HUES48 (cell line): ENCODE results near the gene COPS9.

Experiments used
- H3K27ac ChIP-seq: one replicate; pipeline ENCODE4 v1.7.0; 2013; ENCODE audit warnings: low read depth, low read length, inconsistent platforms
- H3K27me3 ChIP-seq: 2 replicates; pipeline ENCODE4 v1.6.1; 2013; ENCODE audit warnings: mild to moderate bottlenecking, low read length; ENCODE audit not compliant: control insufficient read depth, insufficient read depth
- H3K36me3 ChIP-seq: 2 replicates; pipeline ENCODE4 v1.6.1; 2013; ENCODE audit warnings: low read length; ENCODE audit not compliant: control insufficient read depth, insufficient read depth
- H3K4me1 ChIP-seq: 2 replicates; pipeline ENCODE4 v1.6.1; 2013; ENCODE audit warnings: mild to moderate bottlenecking, low read length; ENCODE audit not compliant: control insufficient read depth, insufficient read depth
- H3K4me3 ChIP-seq: 2 replicates; pipeline ENCODE4 v1.5.1; 2013; ENCODE audit warnings: mild to moderate bottlenecking, low read depth, low read length
- H3K9ac ChIP-seq: 2 replicates; pipeline ENCODE4 v1.6.1; 2013; ENCODE audit warnings: mild to moderate bottlenecking, low read depth, low read length, moderate library complexity
- H3K9me3 ChIP-seq: 2 replicates; pipeline ENCODE4 v1.6.1; 2013; ENCODE audit warnings: low read length; ENCODE audit not compliant: control insufficient read depth, insufficient read depth

Gene COPS9

GRCh38 chr2:240146627-240147278 is 10.6 kb upstream of the COPS9 start:
- peaks cover 2% of the 10 kb centered on the region; the same call in 1 of the 2 replicates for H3K4me1 ChIP-seq
- H3K27ac ChIP-seq: no peak overlapping the region
- no peaks in the 10 kb centered on the region for H3K9me3 ChIP-seq
- no peaks in the 10 kb centered on the region for H3K27me3 ChIP-seq
- no peak overlapping the region for H3K4me3 ChIP-seq
- no peak overlapping the region for H3K9ac ChIP-seq
- H3K36me3 ChIP-seq: no peaks in the 10 kb centered on the region

GRCh38 chr2:240146141-240146561 is 10.0 kb upstream of the COPS9 start:
- H3K36me3 ChIP-seq: no peaks in the 10 kb centered on the region
- H3K9me3 ChIP-seq: no peaks in the 10 kb centered on the region
- H3K27me3 ChIP-seq: no peaks in the 10 kb centered on the region
- H3K9ac ChIP-seq: no peak overlapping the region
- peaks cover 2% of the 10 kb centered on the region; the same call in 1 of the 2 replicates for H3K4me1 ChIP-seq
- no peak overlapping the region for H3K4me3 ChIP-seq
- H3K27ac ChIP-seq: no peak overlapping the region

GRCh38 chr2:240145461-240145860 is 9.4 kb upstream of the COPS9 start:
- H3K9ac ChIP-seq: no peak overlapping the region
- H3K4me1 ChIP-seq: peaks cover 6% of the 10 kb centered on the region
- H3K4me3 ChIP-seq: no peak overlapping the region
- no peaks in the 10 kb centered on the region for H3K36me3 ChIP-seq
- no peak overlapping the region for H3K27ac ChIP-seq
- no peaks in the 10 kb centered on the region for H3K9me3 ChIP-seq
- H3K27me3 ChIP-seq: no peaks in the 10 kb centered on the region

GRCh38 chr2:240144649-240145261 is 8.7 kb upstream of the COPS9 start:
- Histone ChIP-seq H3K36me3 (no peaks in the 10 kb centered on the region), H3K9me3 (no peaks in the 10 kb centered on the region), H3K9ac (no peak overlapping the region), H3K27me3 (no peaks in the 10 kb centered on the region), H3K4me3 (no peak overlapping the region), H3K27ac (no peak overlapping the region), H3K4me1 (peaks cover 13% of the 10 kb centered on the region)

- Histone ChIP-seq H3K27me3 (no peaks in the 10 kb centered on the region), H3K4me1 (peaks cover 17% of the 10 kb centered on the region), H3K27ac (no peak overlapping the region), H3K9me3 (no peaks in the 10 kb centered on the region), H3K36me3 (no peaks in the 10 kb centered on the region), H3K4me3 (no peak overlapping the region), H3K9ac (no peak overlapping the region)
Observed at GRCh38 chr2:240143801-240144648, 7.9 kb upstream of the COPS9 start.

- H3K9me3 ChIP-seq: no peaks in the 10 kb centered on the region
- H3K36me3 ChIP-seq: no peaks in the 10 kb centered on the region
- no peak overlapping the region for H3K4me3 ChIP-seq
- no peaks in the 10 kb centered on the region for H3K27me3 ChIP-seq
- H3K4me1 ChIP-seq: peaks cover 17% of the 10 kb centered on the region
- H3K27ac ChIP-seq: no peak overlapping the region
- H3K9ac ChIP-seq: no peak overlapping the region
Observed at GRCh38 chr2:240143276-240143675, 7.2 kb upstream of the COPS9 start.

GRCh38 chr2:240142859-240143258 is 6.8 kb upstream of the COPS9 start:
- no peaks in the 10 kb centered on the region for H3K36me3 ChIP-seq
- H3K9me3 ChIP-seq: no peaks in the 10 kb centered on the region
- H3K27me3 ChIP-seq: no peaks in the 10 kb centered on the region
- no peak overlapping the region for H3K9ac ChIP-seq
- no peak overlapping the region for H3K4me3 ChIP-seq
- no peak overlapping the region for H3K27ac ChIP-seq
- peaks cover 17% of the 10 kb centered on the region for H3K4me1 ChIP-seq

GRCh38 chr2:240142256-240142775 is 6.2 kb upstream of the COPS9 start:
- Histone ChIP-seq H3K27ac (no peak overlapping the region), H3K27me3 (no peaks in the 10 kb centered on the region), H3K4me1 (peaks cover 17% of the 10 kb centered on the region), H3K36me3 (no peaks in the 10 kb centered on the region), H3K4me3 (no peak overlapping the region), H3K9ac (no peak overlapping the region), H3K9me3 (no peaks in the 10 kb centered on the region)

GRCh38 chr2:240141736-240142135 is 5.6 kb upstream of the COPS9 start:
- H3K4me3 ChIP-seq: no peak overlapping the region
- no peaks in the 10 kb centered on the region for H3K36me3 ChIP-seq
- H3K27ac ChIP-seq: no peak overlapping the region
- no peak overlapping the region for H3K9ac ChIP-seq
- H3K27me3 ChIP-seq: peaks cover 5% of the 10 kb centered on the region; the same call in 1 of the 2 replicates
- no peaks in the 10 kb centered on the region for H3K9me3 ChIP-seq
- peaks cover 17% of the 10 kb centered on the region for H3K4me1 ChIP-seq

- H3K4me3 ChIP-seq: no peak overlapping the region
- H3K9me3 ChIP-seq: no peaks in the 10 kb centered on the region
- H3K27ac ChIP-seq: no peak overlapping the region
- H3K27me3 ChIP-seq: peaks cover 5% of the 10 kb centered on the region; the same call in 1 of the 2 replicates
- H3K36me3 ChIP-seq: no peaks in the 10 kb centered on the region
- no peak overlapping the region for H3K9ac ChIP-seq
- peaks cover 17% of the 10 kb centered on the region for H3K4me1 ChIP-seq
Observed at GRCh38 chr2:240140920-240141319, 4.8 kb upstream of the COPS9 start.
